AG10803 (cell line): ENCODE results near the gene SCML1.
A peak's percentile ranks its signal among the peaks of the same experiment; 100 is the strongest.

Experiments used
- DNase-seq: peaks from one replicate; pipeline ENCODE4 v3.0.0; 2010; ENCODE audit warnings: low read depth
- H3K4me3 ChIP-seq: 2 replicates; pipeline ENCODE4 v1.5.1; 2011; ENCODE audit warnings: mild to moderate bottlenecking, low read length, control low read depth
- TF ChIP-seq, protein P1 (sequence below): conservative IDR thresholded peaks from 2 replicates; pipeline ENCODE4 v1.5.1; 2011; ENCODE audit warnings: mild to moderate bottlenecking, low read length, control low read depth, inconsistent platforms

The SCML1 gene

DNA sequence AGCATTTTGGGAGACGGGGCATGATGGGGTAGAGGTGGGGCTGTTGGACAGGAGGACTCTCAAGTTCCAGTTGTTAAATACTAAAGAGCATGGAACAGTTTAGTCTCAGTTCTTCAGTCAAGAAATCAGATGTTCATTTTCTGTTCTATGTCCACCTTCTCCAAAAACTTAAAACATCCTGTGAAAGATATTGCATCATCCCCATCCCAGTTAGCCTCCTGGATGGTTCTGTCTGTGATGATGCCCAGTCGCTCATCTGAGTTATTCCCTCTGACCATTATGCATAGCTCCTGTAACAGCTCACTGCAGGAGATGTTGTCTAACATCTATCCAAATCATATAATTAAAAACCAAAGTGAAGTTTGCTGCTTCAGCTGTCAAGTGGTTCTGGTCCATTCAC is 32.1 kb upstream of the SCML1 start:
- DNase-seq, result no peak
- TF ChIP-seq, protein P1, sequence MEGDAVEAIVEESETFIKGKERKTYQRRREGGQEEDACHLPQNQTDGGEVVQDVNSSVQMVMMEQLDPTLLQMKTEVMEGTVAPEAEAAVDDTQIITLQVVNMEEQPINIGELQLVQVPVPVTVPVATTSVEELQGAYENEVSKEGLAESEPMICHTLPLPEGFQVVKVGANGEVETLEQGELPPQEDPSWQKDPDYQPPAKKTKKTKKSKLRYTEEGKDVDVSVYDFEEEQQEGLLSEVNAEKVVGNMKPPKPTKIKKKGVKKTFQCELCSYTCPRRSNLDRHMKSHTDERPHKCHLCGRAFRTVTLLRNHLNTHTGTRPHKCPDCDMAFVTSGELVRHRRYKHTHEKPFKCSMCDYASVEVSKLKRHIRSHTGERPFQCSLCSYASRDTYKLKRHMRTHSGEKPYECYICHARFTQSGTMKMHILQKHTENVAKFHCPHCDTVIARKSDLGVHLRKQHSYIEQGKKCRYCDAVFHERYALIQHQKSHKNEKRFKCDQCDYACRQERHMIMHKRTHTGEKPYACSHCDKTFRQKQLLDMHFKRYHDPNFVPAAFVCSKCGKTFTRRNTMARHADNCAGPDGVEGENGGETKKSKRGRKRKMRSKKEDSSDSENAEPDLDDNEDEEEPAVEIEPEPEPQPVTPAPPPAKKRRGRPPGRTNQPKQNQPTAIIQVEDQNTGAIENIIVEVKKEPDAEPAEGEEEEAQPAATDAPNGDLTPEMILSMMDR, result no peak
- H3K4me3 ChIP-seq, result no peak overlapping the region

DNA sequence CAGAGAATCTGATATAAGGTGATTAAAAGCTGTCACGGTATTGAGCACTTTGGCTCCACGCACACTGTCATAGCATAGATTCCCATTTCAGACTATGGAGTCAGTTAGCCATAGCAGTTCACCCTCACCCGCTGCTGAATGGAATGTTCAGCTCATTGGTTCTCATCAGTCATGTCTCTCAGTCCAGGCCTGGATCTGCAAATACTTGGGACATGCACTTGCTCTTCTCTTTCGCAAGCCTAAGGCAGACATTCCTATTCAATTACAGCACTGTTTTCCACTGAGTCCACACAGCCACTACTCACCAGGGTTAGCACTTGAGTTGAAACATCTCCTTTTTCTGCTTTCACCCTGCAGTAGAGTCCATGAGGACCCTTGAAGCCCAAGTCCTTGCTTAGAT is 30.6 kb upstream of the SCML1 start:
- H3K4me3 ChIP-seq, result no peak overlapping the region

DNA sequence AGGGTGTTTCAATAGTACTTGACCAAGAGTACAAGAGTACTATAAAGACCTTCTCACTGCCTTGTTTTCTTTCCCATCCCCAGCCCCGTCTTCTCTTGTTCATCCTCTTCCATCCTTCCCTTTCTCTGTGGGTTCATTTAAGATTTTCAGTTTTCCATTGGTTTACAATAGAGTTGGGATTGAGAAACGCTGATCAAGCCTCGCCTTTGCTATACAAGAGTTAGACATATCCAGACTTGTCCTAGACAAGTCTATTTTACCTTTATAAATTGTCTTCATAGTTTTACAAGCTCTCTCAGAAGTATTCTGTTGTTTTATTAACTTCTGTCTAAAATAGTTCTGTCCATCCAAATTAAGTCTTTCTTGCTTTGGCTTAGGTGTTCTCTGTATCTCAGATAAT is 29.6 kb upstream of the SCML1 start:
- no peak overlapping the region for H3K4me3 ChIP-seq
- no peak for DNase-seq
- TF ChIP-seq, protein P1, result no peak

More for the DNA sequence above, 30.6 kb upstream of the SCML1 start:
- TF ChIP-seq, protein P1, result no peak
- peak; percentile 90 for DNase-seq

DNA sequence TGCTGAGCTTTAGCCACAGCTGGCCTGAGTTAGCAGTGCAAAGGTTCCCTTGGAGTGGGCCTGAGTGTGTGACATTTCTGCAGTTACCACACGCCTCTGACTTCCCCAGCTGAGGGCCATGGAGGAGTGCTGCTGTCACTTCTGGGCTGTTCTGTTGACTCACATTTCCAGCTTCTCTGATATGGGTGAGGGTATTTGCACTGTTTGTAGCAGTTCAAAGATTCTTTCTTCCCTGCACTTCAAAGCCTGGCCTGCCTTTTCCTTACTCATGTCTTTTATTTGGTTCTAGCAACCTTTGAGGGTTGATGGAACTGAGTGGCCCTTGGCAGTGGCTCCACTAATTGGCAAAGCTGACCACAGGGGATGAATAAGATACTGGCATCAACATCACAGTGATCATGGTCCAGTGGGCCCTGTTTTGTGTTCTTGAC is 26.4 kb upstream of the SCML1 start:
- no peak overlapping the region for H3K4me3 ChIP-seq
- TF ChIP-seq, protein P1, result no peak
- DNase-seq, result peak; percentile 56

DNA sequence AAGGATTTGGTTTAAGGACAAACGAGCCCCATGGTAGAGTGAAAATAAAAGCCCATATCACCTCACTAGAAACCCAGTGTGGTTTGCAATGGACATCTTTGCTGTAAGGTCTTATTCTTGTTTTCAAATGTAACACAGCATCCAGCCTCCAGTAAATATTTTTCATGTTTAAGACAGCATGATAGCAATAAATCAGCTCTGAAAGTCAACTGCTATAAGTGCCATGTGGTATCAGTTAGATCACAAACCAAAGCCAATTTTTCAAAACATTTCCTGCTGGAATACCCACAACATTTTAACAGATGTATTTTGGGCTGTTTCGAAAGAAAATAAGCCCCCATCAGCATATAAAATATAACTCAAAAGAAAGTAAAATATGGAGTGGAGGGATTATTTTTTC is 24.0 kb upstream of the SCML1 start:
- H3K4me3 ChIP-seq, result no peak overlapping the region
- peak; percentile 38 for DNase-seq
- TF ChIP-seq, protein P1, result no peak

DNA sequence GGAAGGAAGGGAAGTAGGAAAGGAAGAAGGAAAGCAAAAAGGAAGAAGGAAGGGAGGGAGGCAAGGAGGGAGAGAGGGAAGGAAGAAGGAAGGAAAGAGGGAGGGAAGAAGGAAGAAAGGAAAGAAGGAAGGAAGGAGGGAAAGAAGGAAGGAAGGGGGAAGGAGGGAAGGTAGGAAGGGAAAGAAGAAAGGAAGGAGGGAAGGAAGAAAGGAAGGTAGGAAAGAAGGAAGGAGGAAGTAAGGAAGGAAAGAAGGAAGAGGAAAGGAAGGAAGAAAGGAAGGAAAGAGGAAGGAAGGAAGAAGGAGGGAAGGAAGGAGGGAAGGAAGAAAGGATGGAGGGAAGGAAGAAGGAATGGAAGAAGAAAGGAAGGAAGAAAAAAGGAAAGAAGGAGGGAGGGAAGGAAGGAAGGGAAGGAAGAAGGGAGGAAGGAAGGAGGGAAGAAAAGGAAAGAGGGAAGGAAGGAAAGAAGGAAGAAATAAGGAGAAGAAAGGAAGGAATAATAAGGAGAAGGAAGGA is 18.6 kb upstream of the SCML1 start:
- no peak overlapping the region for H3K4me3 ChIP-seq
- TF ChIP-seq, protein P1, result no peak

DNA sequence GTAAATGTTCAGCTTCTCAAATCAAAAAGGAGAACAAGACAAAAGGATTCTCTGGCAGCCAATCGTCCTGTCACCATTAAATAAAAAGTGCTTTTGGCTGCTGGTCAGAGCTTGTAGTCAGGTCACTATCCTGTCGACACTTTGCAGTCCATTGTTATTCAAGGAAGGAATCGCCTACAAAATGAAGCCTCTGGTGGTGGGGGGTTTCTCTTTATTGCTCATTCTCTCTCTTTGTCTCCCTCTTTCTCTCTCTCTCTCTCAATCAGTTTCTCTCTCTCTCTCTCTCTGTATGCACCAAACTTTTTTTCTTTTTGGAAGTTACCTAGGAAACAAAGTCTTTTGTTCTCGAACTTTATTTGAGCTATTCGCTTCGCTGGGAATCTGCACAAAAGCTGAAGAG is 17.6 kb upstream of the SCML1 start:
- DNase-seq, result no peak
- no peak overlapping the region for H3K4me3 ChIP-seq
- TF ChIP-seq, protein P1, result no peak

More for the DNA sequence above, 18.6 kb upstream of the SCML1 start:
- DNase-seq, result no peak
